HEK293 (cell line): ENCODE results near the gene GNAI1.

ENCODE experiments used
- KLF9 ChIP-seq: fragments of 450-650 bp; formaldehyde crosslinking; IDR thresholded peaks from 2 replicates; pipeline ENCODE4 v1.5.1; 2016; ENCODE audit warnings: missing biosample characterization, missing genetic modification characterization, low read depth
- ZBTB26 ChIP-seq: fragments of 450-650 bp; formaldehyde crosslinking; optimal IDR thresholded peaks from 2 replicates; pipeline ENCODE3; 2016; ENCODE audit warnings: missing biosample characterization, mild to moderate bottlenecking, missing genetic modification characterization

DNA sequence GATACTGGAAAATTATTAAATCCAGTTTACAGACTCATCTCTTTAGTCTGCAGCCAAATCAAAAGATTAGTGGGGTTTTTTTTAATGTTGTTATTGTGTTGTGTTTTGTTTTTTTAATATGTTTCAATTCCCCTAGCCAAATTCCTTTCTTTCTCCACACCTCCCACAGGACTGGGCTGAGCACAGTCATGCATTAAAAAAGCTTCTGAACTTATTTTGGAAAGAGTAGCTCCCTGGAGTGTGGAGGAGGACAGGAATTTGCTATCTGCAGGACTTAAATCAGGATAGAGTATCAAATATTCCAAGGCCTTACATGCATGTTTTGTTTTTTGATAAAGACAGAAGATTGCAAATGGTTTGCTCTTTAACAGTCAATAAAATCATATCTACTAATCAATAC lies 90.7 kb downstream of the GNAI1 start:
- no peak for TF ChIP-seq ZBTB26
- TF ChIP-seq KLF9 (tag by site-specific recombination), result no peak
